Endometrium (tissue), 2 donors: ENCODE results near the gene JAML.
"Not testable (repeated sequence)": the region's sequence is repeated elsewhere in the genome, so short reads cannot be mapped to it uniquely, and the experiment has no call there.

Experiments
- FAIRE-seq: peaks from 2 replicates; lab custom pipeline; 2012; peaks lifted over from hg19 to GRCh38; lab: Jason Lieb, UNC
- donor health status: control.
- donor health status: control.

Gene JAML

GRCh38 chr11:118192817-118193216 lies 32.0 kb downstream of the JAML start:
- not testable (repeated sequence) for FAIRE-seq

- FAIRE-seq = not testable (repeated sequence)
Measured at GRCh38 chr11:118190942-118191506, 33.8 kb downstream of the JAML start.

GRCh38 chr11:118186346-118187107 lies 38.3 kb downstream of the JAML start:
- no peak for FAIRE-seq

- no peak for FAIRE-seq
Measured at GRCh38 chr11:118184784-118185579, 39.8 kb downstream of the JAML start.

- FAIRE-seq = not testable (repeated sequence)
Measured at GRCh38 chr11:118183691-118184090, 41.1 kb downstream of the JAML start.

GRCh38 chr11:118180300-118180703 lies 44.5 kb downstream of the JAML start:
- no peak for FAIRE-seq

- no peak for FAIRE-seq
Measured at GRCh38 chr11:118176778-118177134, 48.1 kb downstream of the JAML start.

GRCh38 chr11:118175993-118176777 lies 48.6 kb downstream of the JAML start, which contains the start of gene SCN2B:
Gene SCN2B, minus strand, starts transcription at chr11:118176639. Its CDS starts 208 bp downstream, at chr11:118176431.
- no peak for FAIRE-seq

- no peak for FAIRE-seq
Measured at GRCh38 chr11:118175031-118175992, 49.5 kb downstream of the JAML start.

- no peak for FAIRE-seq
Measured at GRCh38 chr11:118174006-118174567, 50.7 kb downstream of the JAML start.

- FAIRE-seq = no peak
Measured at GRCh38 chr11:118172356-118172755, 52.5 kb downstream of the JAML start.

- FAIRE-seq = no peak
Measured at GRCh38 chr11:118171269-118172062, 53.3 kb downstream of the JAML start.

- no peak for FAIRE-seq
Measured at GRCh38 chr11:118170882-118171268, 53.9 kb downstream of the JAML start.

- no peak for FAIRE-seq
Measured at GRCh38 chr11:118170231-118170630, 54.6 kb downstream of the JAML start.

GRCh38 chr11:118169300-118170140 lies 55.3 kb downstream of the JAML start:
- FAIRE-seq = no peak

GRCh38 chr11:118168751-118169150 lies 56.1 kb downstream of the JAML start:
- no peak for FAIRE-seq

GRCh38 chr11:118168316-118168715 lies 56.5 kb downstream of the JAML start:
- FAIRE-seq = no peak

- no peak for FAIRE-seq
Measured at GRCh38 chr11:118167906-118168305, 56.9 kb downstream of the JAML start.

GRCh38 chr11:118167253-118167652 lies 57.6 kb downstream of the JAML start:
- FAIRE-seq = no peak
